Measurements from ENCODE around the gene ZDHHC11B.

GRCh38 chr5:662751-663435 is 121.6 kb downstream of the ZDHHC11B start:
- TF ChIP-seq EZH2 (IDR thresholded peaks at IDR 0.05; ENCODE audit: borderline replicate concordance, low read length) (no peak), CTCF (conservative IDR thresholded peaks at IDR 0.05 in 1 of 2, IDR thresholded peaks at IDR 0.05 in 1 of 2; ENCODE audit: extremely low read depth in 1 of 2, insufficient read depth in 1 of 2, low read depth in 1 of 2, low read length in 2 of 2) (no peak)

All from mammary epithelial cell (primary cell).